ENCODE measurements around the gene TINCR. TPM values are rescaled to one million over a fixed set of nuclear protein-coding genes. Genes with fewer than 3 reads are reported as not detected.

Gene TINCR
- total and polyA plus RNA-seq, 2 donors (not counting 3 experiments of a cell fraction or from before 2014, with no cell fraction given) = 0.01 TPM; not detected in 1

DNA sequence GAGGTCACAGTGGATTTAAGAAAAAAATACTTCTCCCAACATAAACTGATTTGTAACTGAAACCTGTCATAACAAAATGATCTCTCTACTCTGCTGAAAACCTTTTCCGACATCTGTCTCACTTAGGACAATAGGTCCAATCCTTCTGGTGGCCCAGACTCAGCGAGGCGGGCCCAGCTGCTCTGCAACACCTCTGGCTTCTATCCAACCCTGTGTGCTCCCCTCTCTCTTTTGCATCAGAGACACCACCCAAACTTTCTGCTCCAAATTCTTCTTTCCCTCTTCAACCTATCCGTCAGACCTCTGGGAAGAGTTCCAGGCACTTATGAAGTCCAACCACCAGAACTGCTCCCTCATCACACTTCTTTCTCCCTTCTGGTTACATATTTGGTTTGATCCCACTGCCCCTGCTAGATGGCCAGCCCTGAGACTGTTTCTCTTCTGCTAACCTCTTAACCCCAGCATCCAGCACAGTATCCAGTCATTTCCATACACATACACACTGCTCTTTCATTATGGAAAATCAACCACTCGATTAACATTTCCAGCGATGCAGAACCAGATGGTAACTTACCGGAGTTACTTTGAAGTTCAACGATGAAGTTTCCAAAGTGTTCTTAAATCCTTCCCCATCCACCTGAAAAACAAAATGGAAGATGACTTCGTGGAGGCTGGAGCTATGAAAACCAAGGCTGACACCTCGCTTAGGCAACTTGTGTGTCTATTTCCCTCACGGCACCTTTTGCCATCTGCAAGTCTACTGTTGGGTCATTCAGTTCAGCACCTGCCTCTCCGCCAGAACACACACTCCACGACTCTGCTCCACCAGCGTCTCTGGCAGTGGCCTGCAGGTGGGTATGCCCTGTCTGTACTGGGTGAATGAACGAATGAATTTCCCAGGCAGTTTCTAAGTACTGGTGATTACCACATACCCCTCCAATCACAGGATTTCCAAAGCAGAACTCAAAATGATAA is 45.4 kb upstream of the TINCR start:
- DNase-seq (ENCODE audit: low read depth, low spot score) (no peak), FAIRE-seq (no peak)
- CTCF ChIA-PET = no interaction called here
- H3K9me1 ChIP-seq (replicated peaks; ENCODE audit: control insufficient read depth, extremely low read depth, insufficient read depth, low read length) = no peaks in the 10 kb centered on the region
- no peaks in the 10 kb centered on the region for H3K4me1 ChIP-seq (ENCODE audit: control insufficient read depth, extremely low read depth, insufficient read depth, low read length)
- peaks cover 20% of the 10 kb centered on the region for H3K79me2 ChIP-seq (ENCODE audit: control insufficient read depth, insufficient read depth, low read length)
- no TSS peak for BruUV-seq (replicated peaks)
- TF ChIP-seq, protein P1, sequence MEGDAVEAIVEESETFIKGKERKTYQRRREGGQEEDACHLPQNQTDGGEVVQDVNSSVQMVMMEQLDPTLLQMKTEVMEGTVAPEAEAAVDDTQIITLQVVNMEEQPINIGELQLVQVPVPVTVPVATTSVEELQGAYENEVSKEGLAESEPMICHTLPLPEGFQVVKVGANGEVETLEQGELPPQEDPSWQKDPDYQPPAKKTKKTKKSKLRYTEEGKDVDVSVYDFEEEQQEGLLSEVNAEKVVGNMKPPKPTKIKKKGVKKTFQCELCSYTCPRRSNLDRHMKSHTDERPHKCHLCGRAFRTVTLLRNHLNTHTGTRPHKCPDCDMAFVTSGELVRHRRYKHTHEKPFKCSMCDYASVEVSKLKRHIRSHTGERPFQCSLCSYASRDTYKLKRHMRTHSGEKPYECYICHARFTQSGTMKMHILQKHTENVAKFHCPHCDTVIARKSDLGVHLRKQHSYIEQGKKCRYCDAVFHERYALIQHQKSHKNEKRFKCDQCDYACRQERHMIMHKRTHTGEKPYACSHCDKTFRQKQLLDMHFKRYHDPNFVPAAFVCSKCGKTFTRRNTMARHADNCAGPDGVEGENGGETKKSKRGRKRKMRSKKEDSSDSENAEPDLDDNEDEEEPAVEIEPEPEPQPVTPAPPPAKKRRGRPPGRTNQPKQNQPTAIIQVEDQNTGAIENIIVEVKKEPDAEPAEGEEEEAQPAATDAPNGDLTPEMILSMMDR (IDR thresholded peaks at IDR 0.05; ENCODE audit: extremely low read depth in 1 of 2, insufficient read depth in 1 of 2, low read depth in 1 of 2, low read length in 2 of 2) = no peak
- TF ChIP-seq, protein P2, sequence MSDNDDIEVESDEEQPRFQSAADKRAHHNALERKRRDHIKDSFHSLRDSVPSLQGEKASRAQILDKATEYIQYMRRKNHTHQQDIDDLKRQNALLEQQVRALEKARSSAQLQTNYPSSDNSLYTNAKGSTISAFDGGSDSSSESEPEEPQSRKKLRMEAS (IDR thresholded peaks at IDR 0.05; ENCODE audit: insufficient read depth, insufficient read length) = no peak
- no peak for TF ChIP-seq EZH2 (IDR thresholded peaks at IDR 0.05; ENCODE audit: borderline replicate concordance, low read depth, low read length, severe bottlenecking)
- no peak for TF ChIP-seq POLR2AphosphoS5 (IDR thresholded peaks at IDR 0.05; ENCODE audit: insufficient read depth, low read depth, low read length)
- no peak for TF ChIP-seq GATA2 (IDR thresholded peaks at IDR 0.05; ENCODE audit: insufficient read depth, insufficient read length, low read depth, low read length)
- TF ChIP-seq JUN (IDR thresholded peaks at IDR 0.05; ENCODE audit: borderline replicate concordance, insufficient read depth, insufficient read length, low read depth) = no peak
- no peak for TF ChIP-seq FOS (IDR thresholded peaks at IDR 0.05; ENCODE audit: borderline replicate concordance, insufficient read depth, low read length)
- TF ChIP-seq POLR2A (IDR thresholded peaks at IDR 0.05; ENCODE audit: low read depth, low read length) = no peak
- no peak for TF ChIP-seq MYC (IDR thresholded peaks at IDR 0.05; ENCODE audit: low read depth, low read length)
- no peak overlapping the region for H3K4me2 ChIP-seq (ENCODE audit: insufficient read depth, low read length)
- intact Hi-C loops (cut with micrococcal nuclease) (no loop called here), dilution Hi-C loops (cut with MboI; ENCODE audit: extremely low pct_ligation_motif_present, low sequenced_read_pairs) (no loop called here)
- no peak overlapping the region for H3K4me3 ChIP-seq (replicated peaks in 1 of 3; ENCODE audit: insufficient read depth in 1 of 3, low read depth in 1 of 3, low read length in 3 of 3)
- H3K27me3 ChIP-seq (ENCODE audit: control insufficient read depth in 2 of 2, insufficient read depth in 2 of 2, low read length in 2 of 2) = no peaks in the 10 kb centered on the region
- no peak overlapping the region for H2AFZ ChIP-seq (ENCODE audit: low read depth, low read length)
- no peaks in the 10 kb centered on the region for H3K9me3 ChIP-seq (replicated peaks; ENCODE audit: control insufficient read depth, insufficient read depth, low read length)
- no peak overlapping the region for H3K9ac ChIP-seq (replicated peaks; ENCODE audit: extremely low read depth, insufficient read depth, low read length)
- H3K27ac ChIP-seq (ENCODE audit: insufficient read depth, low read depth, low read length) = no peak overlapping the region
- H4K20me1 ChIP-seq (replicated peaks; ENCODE audit: control insufficient read depth, extremely low read depth, insufficient read depth, low read length) = peaks cover 5% of the 10 kb centered on the region
- POLR2A ChIA-PET = no interaction called here
- H3K36me3 ChIP-seq (ENCODE audit: control insufficient read depth in 2 of 2, extremely low read depth in 1 of 2, insufficient read depth in 2 of 2, low read length in 2 of 2) = peaks cover 34 to 45% of the 10 kb centered on the region in 2 experiments

All from endothelial cell of umbilical vein (primary cell).